HepG2 (cell line): ENCODE measurements around the gene PSMB10. TPM values are rescaled to one million over a fixed set of nuclear protein-coding genes. Genes with fewer than 3 reads are reported as not detected.

ENCODE experiments used
- ATF7-NPFF ChIP-seq: sonication (generic); formaldehyde crosslinking; IDR thresholded peaks from 2 replicates; pipeline ENCODE4 v1.8.1; 2023; ENCODE audit warnings: mild to moderate bottlenecking, low read depth, missing genetic modification reagents, moderate library complexity
- BRF2 ChIP-seq: sonication (generic); formaldehyde crosslinking; IDR thresholded peaks from 2 replicates; pipeline ENCODE4 v1.8.1; 2022; ENCODE audit warnings: mild to moderate bottlenecking, missing genetic modification reagents
- CBX5 ChIP-seq: sonication (generic); formaldehyde crosslinking; IDR thresholded peaks from 2 replicates; pipeline ENCODE4 v1.4.0; 2020; ENCODE audit warnings: missing genetic modification reagents, borderline replicate concordance
- EED ChIP-seq: sonication (generic); formaldehyde crosslinking; IDR thresholded peaks from 2 replicates; pipeline ENCODE4 v1.5.0; 2020; ENCODE audit warnings: mild to moderate bottlenecking, missing genetic modification reagents
- FOXO4 ChIP-seq: sonication (generic); formaldehyde crosslinking; conservative IDR thresholded peaks from 2 replicates; pipeline ENCODE4 v1.8.1; 2023; ENCODE audit warnings: missing genetic modification reagents
- KLF13 ChIP-seq: sonication (generic); formaldehyde crosslinking; IDR thresholded peaks from 2 replicates; pipeline ENCODE4 v1.4.0; 2020; ENCODE audit warnings: mild to moderate bottlenecking, missing genetic modification reagents
- KMT2A ChIP-seq: sonication (generic); formaldehyde crosslinking; IDR thresholded peaks from 2 replicates; pipeline ENCODE4 v1.4.0; 2020; ENCODE audit warnings: missing genetic modification reagents
- MBNL3 ChIP-seq: fragments of 250-450 bp; sonication (Bioruptor Pico); conservative IDR thresholded peaks from 2 replicates; pipeline ENCODE4 v1.8.0; 2022; ENCODE audit warnings: mild to moderate bottlenecking, inconsistent platforms
- MLLT10 ChIP-seq: sonication (generic); formaldehyde crosslinking; IDR thresholded peaks from 2 replicates; pipeline ENCODE4 v1.4.0; 2020; ENCODE audit warnings: missing genetic modification reagents
- PHB2 ChIP-seq: fragments of 450-650 bp; IDR thresholded peaks from 2 replicates; pipeline ENCODE4 v1.6.1; 2018; ENCODE audit not compliant: partially characterized antibody
- PHF5A ChIP-seq: IDR thresholded peaks from one replicate; pipeline ENCODE4 v1.6.1; 2018; ENCODE audit warnings: low read depth, missing genetic modification reagents; ENCODE audit not compliant: unreplicated experiment
- SMAD1 ChIP-seq: sonication (generic); formaldehyde crosslinking; IDR thresholded peaks from 2 replicates; pipeline ENCODE4 v1.4.0; 2020; ENCODE audit warnings: missing genetic modification reagents, low read depth, mild to moderate bottlenecking, borderline replicate concordance
- TIGD3 ChIP-seq: sonication (generic); formaldehyde crosslinking; IDR thresholded peaks from 2 replicates; pipeline ENCODE4 v1.5.1; 2020; ENCODE audit warnings: mild to moderate bottlenecking, missing genetic modification reagents, borderline replicate concordance
- ZFP41 ChIP-seq: sonication (generic); formaldehyde crosslinking; IDR thresholded peaks from 2 replicates; pipeline ENCODE4 v1.4.0; 2020; ENCODE audit warnings: mild to moderate bottlenecking, missing genetic modification reagents, borderline replicate concordance
- ZNF224 ChIP-seq: sonication (generic); formaldehyde crosslinking; IDR thresholded peaks from 2 replicates; pipeline ENCODE4 v1.5.0; 2020; ENCODE audit warnings: mild to moderate bottlenecking, missing genetic modification reagents
- ZNF317 ChIP-seq: sonication (generic); formaldehyde crosslinking; IDR thresholded peaks from 2 replicates; pipeline ENCODE4 v1.5.0; 2020; ENCODE audit warnings: mild to moderate bottlenecking, missing genetic modification reagents
- ZNF441 ChIP-seq: sonication (generic); formaldehyde crosslinking; IDR thresholded peaks from 2 replicates; pipeline ENCODE4 v1.7.0; 2021; ENCODE audit warnings: missing genetic modification reagents, borderline replicate concordance
- ZNF543 ChIP-seq: sonication (generic); formaldehyde crosslinking; IDR thresholded peaks from 2 replicates; pipeline ENCODE4 v1.4.0; 2020; ENCODE audit warnings: mild to moderate bottlenecking, missing genetic modification reagents
- ZNF747 ChIP-seq: sonication (generic); formaldehyde crosslinking; IDR thresholded peaks from 2 replicates; pipeline ENCODE4 v1.8.1; 2023; ENCODE audit warnings: missing genetic modification reagents, mild to moderate bottlenecking, borderline replicate concordance
- polyA plus RNA-seq, 8 experiments: library from polyadenylated mRNA; depleted of rRNA in 3 of 8; stranded (reverse) in 7 of 8; unstranded in 1 of 8; fragments of >200 nt; fragmentation: Illumina TruSeq in 4 of 8; extraction: Trizol in 4 of 8; gene quantifications; 2 replicates each; pipeline versions ENCODE4 v1.2.1 to v1.2.3, GENCODE V29; 2011 to 2016; ENCODE audit warnings: low read depth in 4 of 8, missing spikeins in 1 of 8, mixed read lengths in 1 of 8; ENCODE audit not compliant: insufficient read depth in 1 of 8
- total RNA-seq, 5 experiments: library from RNA; depleted of rRNA; stranded (reverse); fragments of >200 nt; fragmentation: Illumina TruSeq; extraction: Trizol; gene quantifications; 2 replicates each; pipeline ENCODE4 v1.2.3, GENCODE V29; 2016; ENCODE audit warnings: low read depth in 1 of 5
- TF ChIP-seq, protein P1 (sequence below): sonication (generic); formaldehyde crosslinking; conservative IDR thresholded peaks from 2 replicates; pipeline ENCODE4 v1.4.0; 2020; ENCODE audit warnings: missing genetic modification reagents
- TF ChIP-seq, protein P2 (sequence below): sonication (generic); formaldehyde crosslinking; IDR thresholded peaks from 2 replicates; pipeline ENCODE4 v1.4.0; 2020; ENCODE audit warnings: missing genetic modification reagents

PSMB10 gene
- total and polyA plus RNA-seq, 2 of the 13 experiments (the other 11 are each of a cell fraction or from before 2014, with no cell fraction given): 12.7 to 65.9 TPM

- TF ChIP-seq FOXO4 (CRISPR knock-in tag) (no peak), ZNF224 (peak; percentile 16; the same call in 1 of the 2 replicates), ZNF441 (CRISPR knock-in tag) (no peak), MLLT10 (CRISPR knock-in tag) (no peak), ZNF543 (CRISPR knock-in tag) (no peak), ZNF747 (CRISPR knock-in tag) (no peak; the same call in 1 of the 2 replicates), TIGD3 (no peak), MBNL3 (no peak), ZFP41 (CRISPR knock-in tag) (no peak), ZNF317 (CRISPR knock-in tag) (peak; percentile 30; the same call in 1 of the 2 replicates), KLF13 (CRISPR knock-in tag) (no peak), CBX5 (0 out of 2 replicates have a peak, but pooled peaks have one; percentile 8), SMAD1 (CRISPR knock-in tag) (no peak), ATF7-NPFF (CRISPR knock-in tag) (no peak; the same call in 1 of the 2 replicates), BRF2 (CRISPR knock-in tag) (no peak), EED (CRISPR knock-in tag) (0 out of 2 replicates have a peak, but pooled peaks have one; percentile 24), KMT2A (CRISPR knock-in tag) (no peak), PHF5A (CRISPR knock-in tag) (peak; percentile 33), PHB2 (no peak)
- TF ChIP-seq, protein P1, sequence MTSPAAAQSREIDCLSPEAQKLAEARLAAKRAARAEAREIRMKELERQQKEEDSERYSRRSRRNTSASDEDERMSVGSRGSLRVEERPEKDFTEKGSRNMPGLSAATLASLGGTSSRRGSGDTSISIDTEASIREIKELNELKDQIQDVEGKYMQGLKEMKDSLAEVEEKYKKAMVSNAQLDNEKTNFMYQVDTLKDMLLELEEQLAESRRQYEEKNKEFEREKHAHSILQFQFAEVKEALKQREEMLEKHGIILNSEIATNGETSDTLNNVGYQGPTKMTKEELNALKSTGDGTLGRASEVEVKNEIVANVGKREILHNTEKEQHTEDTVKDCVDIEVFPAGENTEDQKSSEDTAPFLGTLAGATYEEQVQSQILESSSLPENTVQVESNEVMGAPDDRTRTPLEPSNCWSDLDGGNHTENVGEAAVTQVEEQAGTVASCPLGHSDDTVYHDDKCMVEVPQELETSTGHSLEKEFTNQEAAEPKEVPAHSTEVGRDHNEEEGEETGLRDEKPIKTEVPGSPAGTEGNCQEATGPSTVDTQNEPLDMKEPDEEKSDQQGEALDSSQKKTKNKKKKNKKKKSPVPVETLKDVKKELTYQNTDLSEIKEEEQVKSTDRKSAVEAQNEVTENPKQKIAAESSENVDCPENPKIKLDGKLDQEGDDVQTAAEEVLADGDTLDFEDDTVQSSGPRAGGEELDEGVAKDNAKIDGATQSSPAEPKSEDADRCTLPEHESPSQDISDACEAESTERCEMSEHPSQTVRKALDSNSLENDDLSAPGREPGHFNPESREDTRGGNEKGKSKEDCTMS (CRISPR knock-in tag): no peak
- TF ChIP-seq, protein P2, sequence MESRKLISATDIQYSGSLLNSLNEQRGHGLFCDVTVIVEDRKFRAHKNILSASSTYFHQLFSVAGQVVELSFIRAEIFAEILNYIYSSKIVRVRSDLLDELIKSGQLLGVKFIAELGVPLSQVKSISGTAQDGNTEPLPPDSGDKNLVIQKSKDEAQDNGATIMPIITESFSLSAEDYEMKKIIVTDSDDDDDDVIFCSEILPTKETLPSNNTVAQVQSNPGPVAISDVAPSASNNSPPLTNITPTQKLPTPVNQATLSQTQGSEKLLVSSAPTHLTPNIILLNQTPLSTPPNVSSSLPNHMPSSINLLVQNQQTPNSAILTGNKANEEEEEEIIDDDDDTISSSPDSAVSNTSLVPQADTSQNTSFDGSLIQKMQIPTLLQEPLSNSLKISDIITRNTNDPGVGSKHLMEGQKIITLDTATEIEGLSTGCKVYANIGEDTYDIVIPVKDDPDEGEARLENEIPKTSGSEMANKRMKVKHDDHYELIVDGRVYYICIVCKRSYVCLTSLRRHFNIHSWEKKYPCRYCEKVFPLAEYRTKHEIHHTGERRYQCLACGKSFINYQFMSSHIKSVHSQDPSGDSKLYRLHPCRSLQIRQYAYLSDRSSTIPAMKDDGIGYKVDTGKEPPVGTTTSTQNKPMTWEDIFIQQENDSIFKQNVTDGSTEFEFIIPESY: no peak
Observed at GRCh38 chr16:67942200-67942509, 5.5 kb upstream of the PSMB10 start (continued).
